A673 (cell line): ENCODE measurements around the gene NAV2.

ENCODE experiments used
- EZH2 ChIP-seq: fragments of 200-600 bp; sonication (generic); IDR thresholded peaks from 2 replicates; pipeline ENCODE4 v1.6.1; 2017; ENCODE audit warnings: borderline replicate concordance, low read depth, mild to moderate bottlenecking, mixed read lengths, antibody characterized with exemption, low read length; ENCODE audit not compliant: poor library complexity, severe bottlenecking
- TF ChIP-seq, protein P1 (sequence below): fragments of 300-800, 200-600 bp; sonication (generic); conservative IDR thresholded peaks from 2 replicates; pipeline ENCODE4 v1.5.1; 2017; ENCODE audit warnings: low read depth, mild to moderate bottlenecking, antibody characterized with exemption, low read length, moderate library complexity, mixed read lengths

DNA sequence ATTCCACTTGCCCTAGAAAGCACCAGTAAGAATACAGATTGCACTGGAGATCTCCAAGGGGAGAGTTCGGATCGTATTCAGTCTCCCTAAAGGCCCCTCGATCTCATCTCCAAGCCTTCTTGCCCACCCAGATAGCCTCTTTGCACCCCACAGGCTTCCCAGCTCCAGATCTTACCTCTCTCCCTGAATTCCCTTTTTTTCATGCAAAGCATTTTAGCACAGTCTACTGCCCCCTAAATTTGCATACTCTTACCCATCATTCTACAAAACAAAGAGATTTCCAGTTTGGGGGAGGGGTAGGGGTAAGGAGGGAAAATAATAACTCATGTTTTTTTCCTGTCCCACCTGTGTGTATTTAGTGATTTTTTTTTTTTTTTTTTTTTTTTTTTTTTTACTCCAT is 105.2 kb downstream of the NAV2 start:
- TF ChIP-seq, protein P1, sequence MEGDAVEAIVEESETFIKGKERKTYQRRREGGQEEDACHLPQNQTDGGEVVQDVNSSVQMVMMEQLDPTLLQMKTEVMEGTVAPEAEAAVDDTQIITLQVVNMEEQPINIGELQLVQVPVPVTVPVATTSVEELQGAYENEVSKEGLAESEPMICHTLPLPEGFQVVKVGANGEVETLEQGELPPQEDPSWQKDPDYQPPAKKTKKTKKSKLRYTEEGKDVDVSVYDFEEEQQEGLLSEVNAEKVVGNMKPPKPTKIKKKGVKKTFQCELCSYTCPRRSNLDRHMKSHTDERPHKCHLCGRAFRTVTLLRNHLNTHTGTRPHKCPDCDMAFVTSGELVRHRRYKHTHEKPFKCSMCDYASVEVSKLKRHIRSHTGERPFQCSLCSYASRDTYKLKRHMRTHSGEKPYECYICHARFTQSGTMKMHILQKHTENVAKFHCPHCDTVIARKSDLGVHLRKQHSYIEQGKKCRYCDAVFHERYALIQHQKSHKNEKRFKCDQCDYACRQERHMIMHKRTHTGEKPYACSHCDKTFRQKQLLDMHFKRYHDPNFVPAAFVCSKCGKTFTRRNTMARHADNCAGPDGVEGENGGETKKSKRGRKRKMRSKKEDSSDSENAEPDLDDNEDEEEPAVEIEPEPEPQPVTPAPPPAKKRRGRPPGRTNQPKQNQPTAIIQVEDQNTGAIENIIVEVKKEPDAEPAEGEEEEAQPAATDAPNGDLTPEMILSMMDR, result no peak
- no peak for TF ChIP-seq EZH2
